ENCODE data around the gene ADGRG6.

Gene ADGRG6

DNA sequence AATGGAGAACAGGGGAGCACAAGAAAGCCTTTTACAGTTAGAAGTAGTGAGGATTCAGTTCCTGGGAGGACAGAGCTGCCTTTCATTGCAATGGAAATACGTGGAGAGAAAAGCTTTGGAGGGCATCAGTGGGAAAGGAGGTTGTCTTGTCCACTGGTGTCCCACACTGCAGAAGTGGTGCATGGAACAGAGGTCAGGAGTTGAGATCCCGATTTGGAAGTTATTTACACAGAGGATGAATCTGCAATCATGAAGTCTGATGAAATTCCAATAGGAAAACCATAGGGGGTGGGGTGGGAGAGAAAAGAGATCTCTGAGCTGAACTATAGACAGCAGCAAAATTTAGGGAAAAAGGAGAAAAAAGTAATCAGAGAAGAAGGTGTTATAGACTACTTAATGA is 33.6 kb downstream of the ADGRG6 start:
- H3K4me3 ChIP-seq (ENCODE audit: low read depth, low read length): no peak overlapping the region
- H3K4me1 ChIP-seq (ENCODE audit: control insufficient read depth, insufficient read depth, low read length): peaks cover 6% of the 10 kb centered on the region; the same call in 1 of the 2 replicates
- ChIA-PET POLR2A (interaction anchor here (0.9 kb wide), 1 partner anchor 22 kb away, joined by 3 read pairs; no protein-coding TSS in a partner anchor), CTCF (interaction anchor here (2.0 kb wide), 1 partner anchor 51 kb away, joined by 4 read pairs; no protein-coding TSS in a partner anchor)
- no peaks in the 10 kb centered on the region for H3K9me3 ChIP-seq (ENCODE audit: control insufficient read depth, insufficient read depth, low read depth, low read length)
- peak; percentile 54; the same call in 1 of the 2 replicates for TF ChIP-seq ZBTB17 (tag by site-specific recombination; IDR thresholded peaks at IDR 0.05)
- no peak for TF ChIP-seq ZSCAN30 (tag by site-specific recombination; IDR thresholded peaks at IDR 0.05)
- TF ChIP-seq ZNF350 (tag by site-specific recombination; IDR thresholded peaks at IDR 0.05): no peak
- TF ChIP-seq, protein P1, sequence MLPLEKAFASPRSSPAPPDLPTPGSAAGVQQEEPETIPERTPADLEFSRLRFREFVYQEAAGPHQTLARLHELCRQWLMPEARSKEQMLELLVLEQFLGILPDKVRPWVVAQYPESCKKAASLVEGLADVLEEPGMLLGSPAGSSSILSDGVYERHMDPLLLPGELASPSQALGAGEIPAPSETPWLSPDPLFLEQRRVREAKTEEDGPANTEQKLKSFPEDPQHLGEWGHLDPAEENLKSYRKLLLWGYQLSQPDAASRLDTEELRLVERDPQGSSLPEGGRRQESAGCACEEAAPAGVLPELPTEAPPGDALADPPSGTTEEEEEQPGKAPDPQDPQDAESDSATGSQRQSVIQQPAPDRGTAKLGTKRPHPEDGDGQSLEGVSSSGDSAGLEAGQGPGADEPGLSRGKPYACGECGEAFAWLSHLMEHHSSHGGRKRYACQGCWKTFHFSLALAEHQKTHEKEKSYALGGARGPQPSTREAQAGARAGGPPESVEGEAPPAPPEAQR (tag by site-specific recombination; IDR thresholded peaks at IDR 0.05): no peak
- H3K36me3 ChIP-seq (ENCODE audit: control insufficient read depth in 2 of 2, insufficient read depth in 1 of 2, low read length in 2 of 2): no peaks in the 10 kb centered on the region
- H3K27ac ChIP-seq (ENCODE audit: extremely low read depth, low read depth, low read length): no peak overlapping the region

DNA sequence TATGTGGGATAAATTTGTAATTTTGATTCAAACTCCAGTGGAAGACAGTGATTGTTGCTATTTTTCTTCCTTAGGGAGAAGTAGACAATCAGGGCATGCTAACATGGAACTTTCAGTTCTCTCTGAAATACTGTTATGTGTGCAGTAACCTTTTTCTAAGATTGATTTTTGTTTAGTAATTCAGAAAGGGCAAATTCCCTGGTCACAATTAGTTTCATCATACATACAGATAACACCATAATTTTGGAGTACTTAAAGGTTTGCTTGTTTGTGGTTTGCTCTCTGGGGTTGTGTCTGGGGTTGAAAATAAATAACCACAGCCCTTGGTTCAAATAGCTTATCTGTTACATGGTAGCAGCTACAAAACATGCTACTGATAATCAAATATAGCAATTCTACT is 34.4 kb downstream of the ADGRG6 start:
- ChIA-PET CTCF (interaction anchor here (1.0 kb wide), 1 partner anchor 23 kb away, joined by 3 read pairs; no protein-coding TSS in a partner anchor), POLR2A (interaction anchor here (0.9 kb wide), 1 partner anchor 23 kb away, joined by 3 read pairs; no protein-coding TSS in a partner anchor)
- no peak overlapping the region for H3K4me3 ChIP-seq (ENCODE audit: low read depth, low read length)
- no peak overlapping the region for H3K27ac ChIP-seq (ENCODE audit: extremely low read depth, low read depth, low read length)
- peaks cover 6% of the 10 kb centered on the region; the same call in 1 of the 2 replicates for H3K4me1 ChIP-seq (ENCODE audit: control insufficient read depth, insufficient read depth, low read length)
- no peak for TF ChIP-seq ZFP3 (tag by site-specific recombination; IDR thresholded peaks at IDR 0.05; ENCODE audit: low read depth)
- 0 out of 2 replicates have a peak, but pooled peaks have one; percentile 7 for TF ChIP-seq ZNF350 (tag by site-specific recombination; IDR thresholded peaks at IDR 0.05)
- no peaks in the 10 kb centered on the region for H3K36me3 ChIP-seq (ENCODE audit: control insufficient read depth in 2 of 2, insufficient read depth in 1 of 2, low read length in 2 of 2)
- H3K9me3 ChIP-seq (ENCODE audit: control insufficient read depth, insufficient read depth, low read depth, low read length): no peaks in the 10 kb centered on the region

- CTCF ChIA-PET: interaction anchor here (1.0 kb wide), 1 partner anchor 24 kb away, joined by 3 read pairs; no protein-coding TSS in a partner anchor
- TF ChIP-seq ZNF555 (tag by site-specific recombination; conservative IDR thresholded peaks at IDR 0.05) (no peak), ZNF112 (tag by site-specific recombination; IDR thresholded peaks at IDR 0.05) (no peak), ZNF114 (tag by site-specific recombination; IDR thresholded peaks at IDR 0.05) (no peak), ZNF37A (tag by site-specific recombination; IDR thresholded peaks at IDR 0.05) (no peak), ZNF341 (tag by site-specific recombination; IDR thresholded peaks at IDR 0.05; ENCODE audit: low read depth) (no peak), ZNF585B (tag by site-specific recombination; IDR thresholded peaks at IDR 0.05) (no peak), ZNF639 (tag by site-specific recombination; IDR thresholded peaks at IDR 0.05) (no peak), ZNF366 (tag by site-specific recombination; conservative IDR thresholded peaks at IDR 0.05) (no peak), ZNF146 (tag by site-specific recombination; IDR thresholded peaks at IDR 0.05) (no peak), ZNF704 (tag by site-specific recombination; IDR thresholded peaks at IDR 0.05) (no peak), ZNF664 (tag by site-specific recombination; IDR thresholded peaks at IDR 0.05) (no peak)
- Histone ChIP-seq H3K9me3 (ENCODE audit: control insufficient read depth, insufficient read depth, low read depth, low read length) (no peaks in the 10 kb centered on the region), H3K27ac (ENCODE audit: extremely low read depth, low read depth, low read length) (no peak overlapping the region), H3K36me3 (ENCODE audit: control insufficient read depth in 2 of 2, insufficient read depth in 1 of 2, low read length in 2 of 2) (no peaks in the 10 kb centered on the region), H3K4me1 (ENCODE audit: control insufficient read depth, insufficient read depth, low read length) (peaks cover 6% of the 10 kb centered on the region; the same call in 1 of the 2 replicates), H3K4me3 (ENCODE audit: low read depth, low read length) (no peak overlapping the region)
- POLR2A ChIA-PET: no interaction called here
Observed at GRCh38 chr6:142336787-142337186, 35.0 kb downstream of the ADGRG6 start.
